Endothelial cell of umbilical vein (primary cell): ENCODE results near the gene PAFAH2. TPM values are rescaled to one million over a fixed set of nuclear protein-coding genes. Genes with fewer than 3 reads are reported as not detected.

Experiments
- BruUV-seq: library from RNA; stranded (reverse); fragments of 400-500 nt; replicated peaks from 2 replicates; lab custom pipeline; 2021; lab: Mats Ljungman, UMichigan
- CTCF ChIA-PET: fragments of 300-600, 350-600 bp; sonication (Branson Sonifier 250); formaldehyde crosslinking; loops from one replicate; lab custom pipeline; 2021; ENCODE audit warnings: antibody characterized with exemption, inconsistent platforms; lab: Charles Lee
- POLR2A ChIA-PET: fragments of 300-600, 350-600 bp; sonication (Branson Sonifier 250); formaldehyde crosslinking; loops from one replicate; lab custom pipeline; 2021; ENCODE audit warnings: antibody characterized with exemption, inconsistent platforms; lab: Charles Lee
- DNase-seq: peaks from one replicate; pipeline ENCODE4 v3.0.0-alpha.2; 2011; ENCODE audit warnings: low read depth, low spot score
- FAIRE-seq: peaks from 2 replicates; lab custom pipeline; 2011; peaks lifted over from hg19 to GRCh38; lab: Jason Lieb, UNC
- H2AFZ ChIP-seq: 2 replicates; pipeline ENCODE4 v1.6.0; 2012; ENCODE audit warnings: low read depth, low read length, control low read depth, inconsistent platforms
- H3K27ac ChIP-seq: 2 replicates; pipeline ENCODE4 v1.5.1; 2011; ENCODE audit warnings: low read depth, mild to moderate bottlenecking, control low read depth, low read length, moderate library complexity; ENCODE audit not compliant: insufficient read depth
- H3K27me3 ChIP-seq, 2 experiments: 2 replicates each; pipeline versions ENCODE4 v1.6.0 to v1.6.1; 2011; ENCODE audit warnings: low read length in 2 of 2, mixed read lengths in 1 of 2; ENCODE audit not compliant: control insufficient read depth in 2 of 2, insufficient read depth in 2 of 2
- H3K36me3 ChIP-seq, 2 experiments: 2 replicates in 1 of 2; 3 replicates in 1 of 2; pipeline ENCODE4 v1.5.1; 2011; ENCODE audit warnings: low read length in 2 of 2, mild to moderate bottlenecking in 1 of 2, moderate library complexity in 1 of 2; ENCODE audit not compliant: control insufficient read depth in 2 of 2, insufficient read depth in 2 of 2; ENCODE audit errors: extremely low read depth in 1 of 2
- H3K4me1 ChIP-seq: 3 replicates; pipeline ENCODE4 v1.5.1; 2011; ENCODE audit warnings: mild to moderate bottlenecking, low read length; ENCODE audit not compliant: control insufficient read depth, insufficient read depth; ENCODE audit errors: extremely low read depth
- H3K4me2 ChIP-seq: 2 replicates; pipeline ENCODE4 v1.6.1; 2011; ENCODE audit warnings: low read length, control low read depth, mixed read lengths; ENCODE audit not compliant: insufficient read depth
- H3K4me3 ChIP-seq, 3 experiments: fragments of 200-600 bp in 1 of 3; sonication (generic), shearing (Covaris generic) in 1 of 3; replicated peaks in 1 of 3; 2 replicates each; pipeline ENCODE4 v1.5.1; 2011 to 2016; ENCODE audit warnings: control low read depth in 3 of 3, low read length in 3 of 3, mild to moderate bottlenecking in 2 of 3, inconsistent platforms in 1 of 3, low read depth in 1 of 3, moderate library complexity in 1 of 3; ENCODE audit not compliant: insufficient read depth in 1 of 3
- H3K79me2 ChIP-seq: 2 replicates; pipeline ENCODE4 v1.6.0; 2012; ENCODE audit warnings: low read length, inconsistent platforms; ENCODE audit not compliant: control insufficient read depth, insufficient read depth
- H3K9ac ChIP-seq: replicated peaks from 2 replicates; pipeline ENCODE3; 2011; ENCODE audit warnings: low read length, control low read depth; ENCODE audit not compliant: insufficient read depth; ENCODE audit errors: extremely low read depth
- H3K9me1 ChIP-seq: replicated peaks from 3 replicates; pipeline ENCODE4 v1.6.0; 2011; ENCODE audit warnings: mild to moderate bottlenecking, low read length; ENCODE audit not compliant: control insufficient read depth, insufficient read depth; ENCODE audit errors: extremely low read depth
- H3K9me3 ChIP-seq: replicated peaks from 2 replicates; pipeline ENCODE4 v1.5.1; 2012; ENCODE audit warnings: low read length, inconsistent platforms; ENCODE audit not compliant: control insufficient read depth, insufficient read depth
- H4K20me1 ChIP-seq: replicated peaks from 2 replicates; pipeline ENCODE3; 2011; ENCODE audit warnings: mild to moderate bottlenecking, low read length; ENCODE audit not compliant: control insufficient read depth, insufficient read depth; ENCODE audit errors: extremely low read depth
- CTCF ChIP-seq, 2 donors: IDR thresholded peaks; 1 replicate in 1 of 2; 2 replicates in 1 of 2; pipeline ENCODE4 v1.5.1; 2011; ENCODE audit warnings: low read length in 2 of 2, mild to moderate bottlenecking in 2 of 2, moderate library complexity in 2 of 2, control low read depth in 1 of 2, inconsistent platforms in 1 of 2, low read depth in 1 of 2; ENCODE audit not compliant: insufficient read depth in 1 of 2; ENCODE audit errors: extremely low read depth in 1 of 2
- JUN ChIP-seq: IDR thresholded peaks from 2 replicates; pipeline ENCODE4 v1.6.1; 2011; ENCODE audit warnings: borderline replicate concordance, low read depth; ENCODE audit not compliant: insufficient read length, insufficient read depth
- dilution Hi-C: fragments of 300-500 bp; cut with MboI; formaldehyde crosslinking; loops from one replicate; pipeline ENCODE4 v1.15.0; 2019; ENCODE audit warnings: low sequenced_read_pairs; ENCODE audit not compliant: extremely low pct_ligation_motif_present
- intact Hi-C: fragments of 100-400 bp; cut with micrococcal nuclease; formaldehyde crosslinking; loops from one replicate; pipeline ENCODE4 v1.10.0; 2022
- polyA plus RNA-seq, 4 experiments: library from polyadenylated mRNA; depleted of rRNA in 3 of 4; stranded (reverse) in 3 of 4; unstranded in 1 of 4; fragments of >200 nt; gene quantifications; 2 replicates each; pipeline versions ENCODE4 v1.2.1 to v1.2.3, GENCODE V29; 2011 to 2012; ENCODE audit warnings: missing spikeins in 1 of 4
- total RNA-seq: library from RNA; stranded (reverse); gene quantifications from 2 replicates; pipeline ENCODE4 v1.2.3, GENCODE V29; 2021

The PAFAH2 gene
- total and polyA plus RNA-seq, 2 donors (not counting 3 experiments of a cell fraction or from before 2014, with no cell fraction given): 6.0 to 6.9 TPM

- Histone ChIP-seq H2AFZ (peak overlapping the region; percentile 99), H3K27ac (no peak overlapping the region), H3K36me3 (no peaks in the 10 kb centered on the region), H3K9me1 (no peaks in the 10 kb centered on the region), H3K27me3 (peaks cover 0 to 3% of the 10 kb centered on the region in 2 experiments), H3K4me1 (peaks cover 15% of the 10 kb centered on the region), H3K4me2 (peak overlapping the region; percentile 90), H3K79me2 (no peaks in the 10 kb centered on the region), H3K9me3 (no peaks in the 10 kb centered on the region), H4K20me1 (no peaks in the 10 kb centered on the region), H3K9ac (peak overlapping the region; percentile 66), H3K4me3 (peak overlapping the region; percentile 65 to 85 (median 81))
- dilution Hi-C loops: no loop called here
- peak; percentile 74 for DNase-seq
- no TSS peak for BruUV-seq
- TF ChIP-seq JUN (no peak), CTCF (IDR thresholded peaks at IDR 0.05; ENCODE audit: extremely low read depth in 1 of 2, insufficient read depth in 1 of 2, low read depth in 1 of 2, low read length in 2 of 2) (peak; percentile 98 to 99)
- CTCF ChIA-PET: interaction anchor here (0.5 to 4.3 kb wide), 37 partner anchors 8 to 752 kb away, joined by 3 to 151 read pairs (median 6); partner anchors contain the start of genes C1orf232, CEP85, EXTL1 and PAFAH2
- FAIRE-seq: peak; percentile 94
- POLR2A ChIA-PET: interaction anchor here (0.8 to 1.2 kb wide), 2 partner anchors 66 to 109 kb away, joined by 3 to 4 read pairs; no protein-coding TSS in a partner anchor
- intact Hi-C loops: loop anchor here (1.0 to 5.0 kb wide), 8 partner anchors 69 to 381 kb away; partner anchors contain the start of gene CEP85
Measured at GRCh38 chr1:26035959-26036755, 38.3 kb upstream of the PAFAH2 start.
